GM23338 (cell line): ENCODE results near the gene SLC35B1. TPM values are rescaled to one million over a fixed set of nuclear protein-coding genes. Genes with fewer than 3 reads are reported as not detected.

Experiments
- ATAC-seq: fragments of 200-7000 bp; cut with Tn5 transposase; 3 replicates; pipeline ENCODE4 v1.9.1; 2020
- DNase-seq: peaks from one replicate; pipeline ENCODE4 v3.0.0-alpha.2; 2015; ENCODE audit warnings: low spot score
- H2AFZ ChIP-seq: fragments of 200-600 bp; sonication (generic); 2 replicates; pipeline ENCODE4 v1.8.0; 2016; ENCODE audit warnings: antibody characterized with exemption, mild to moderate bottlenecking, moderate library complexity
- H3F3A ChIP-seq: fragments of 200-600 bp; sonication (generic); replicated peaks from 2 replicates; pipeline ENCODE4 v1.8.0; 2017; ENCODE audit warnings: antibody characterized with exemption, mixed run types, low read depth
- H3K27ac ChIP-seq: fragments of 200-600 bp; sonication (generic); 2 replicates; pipeline ENCODE4 v1.6.1; 2016; ENCODE audit warnings: low read depth
- H3K27me3 ChIP-seq: fragments of 200-600 bp; sonication (generic); 2 replicates; pipeline ENCODE4 v1.8.0; 2016; ENCODE audit warnings: mild to moderate bottlenecking, mixed run types, moderate library complexity; ENCODE audit not compliant: insufficient read depth
- H3K36me3 ChIP-seq: fragments of 200-600 bp; sonication (generic); 2 replicates; pipeline ENCODE4 v1.8.0; 2016; ENCODE audit warnings: mild to moderate bottlenecking; ENCODE audit not compliant: insufficient read depth
- H3K4me1 ChIP-seq: fragments of 200-600 bp; sonication (generic); 2 replicates; pipeline ENCODE4 v1.8.0; 2016; ENCODE audit warnings: mild to moderate bottlenecking, moderate library complexity; ENCODE audit not compliant: insufficient read depth
- H3K4me2 ChIP-seq: fragments of 200-600 bp; sonication (generic); 2 replicates; pipeline ENCODE4 v1.7.1; 2017; ENCODE audit warnings: mixed run types
- H3K4me3 ChIP-seq: fragments of 200-600 bp; sonication (generic); 2 replicates; pipeline ENCODE4 v1.6.1; 2016; ENCODE audit warnings: mixed run types
- H3K79me2 ChIP-seq: fragments of 200-600 bp; sonication (generic); replicated peaks from 2 replicates; pipeline ENCODE4 v1.8.0; 2017; ENCODE audit warnings: mild to moderate bottlenecking; ENCODE audit not compliant: insufficient read depth
- H3K9me2 ChIP-seq: fragments of 200-600 bp; sonication (generic); 2 replicates; pipeline ENCODE4 v1.8.0; 2017; ENCODE audit not compliant: insufficient read depth
- H4K20me1 ChIP-seq: fragments of 200-600 bp; sonication (generic); replicated peaks from 2 replicates; pipeline ENCODE4 v1.8.0; 2017; ENCODE audit warnings: mild to moderate bottlenecking; ENCODE audit not compliant: insufficient read depth
- H3K27ac Mint-ChIP-seq: 2 replicates; pipeline ENCODE4 v1.8.0; 2020; ENCODE audit warnings: inconsistent platforms, mild to moderate bottlenecking, moderate library complexity, mixed read lengths
- H3K27me3 Mint-ChIP-seq: 3 replicates; pipeline ENCODE4 v1.8.0; 2022; ENCODE audit warnings: low read depth, mild to moderate bottlenecking, moderate library complexity, mixed read lengths, inconsistent platforms; ENCODE audit not compliant: insufficient read depth, poor library complexity
- H3K36me3 Mint-ChIP-seq: 3 replicates; pipeline ENCODE4 v1.8.0; 2021; ENCODE audit warnings: low read depth, mild to moderate bottlenecking, inconsistent platforms, moderate library complexity, mixed read lengths
- H3K4me1 Mint-ChIP-seq: 3 replicates; pipeline ENCODE4 v1.8.0; 2020; ENCODE audit warnings: mild to moderate bottlenecking, inconsistent platforms, mixed read lengths
- H3K4me3 Mint-ChIP-seq: 3 replicates; pipeline ENCODE4 v1.8.0; 2021; ENCODE audit warnings: moderate library complexity, mild to moderate bottlenecking, inconsistent platforms, mixed read lengths
- H3K9me3 Mint-ChIP-seq: 3 replicates; pipeline ENCODE4 v1.8.0; 2020; ENCODE audit warnings: moderate library complexity, mild to moderate bottlenecking, inconsistent platforms, mixed read lengths
- CREB1 ChIP-seq: fragments of 250-450 bp; sonication (Bioruptor Pico); IDR thresholded peaks from 2 replicates; pipeline ENCODE4 v1.5.0; 2020; ENCODE audit warnings: low read depth, mild to moderate bottlenecking, moderate library complexity
- EZH2 ChIP-seq: fragments of 200-600 bp; sonication (generic); IDR thresholded peaks from one replicate; pipeline ENCODE4 v1.8.0; 2017; ENCODE audit warnings: antibody characterized with exemption, mild to moderate bottlenecking, low read depth; ENCODE audit not compliant: unreplicated experiment
- EZH2phosphoT487 ChIP-seq: fragments of 200-600 bp; sonication (generic); IDR thresholded peaks from one replicate; pipeline ENCODE4 v1.8.1; 2018; ENCODE audit warnings: antibody characterized with exemption; ENCODE audit not compliant: unreplicated experiment
- NANOG ChIP-seq: IDR thresholded peaks from 2 replicates; pipeline ENCODE4 v1.6.1; 2016; ENCODE audit warnings: antibody characterized with exemption, borderline replicate concordance
- ZNF114 ChIP-seq: fragments of 250-450 bp; sonication (Bioruptor Pico); IDR thresholded peaks from 2 replicates; pipeline ENCODE4 v1.5.0; 2020; ENCODE audit warnings: mild to moderate bottlenecking, moderate library complexity
- polyA plus RNA-seq: library from polyadenylated mRNA; unstranded; fragments of >200 nt; fragmentation: Nextera tagmentation; extraction: Ambion mirVana; gene quantifications from 2 replicates; pipeline ENCODE4 v1.2.1, GENCODE V29; 2016
- total RNA-seq: library from RNA; depleted of rRNA; stranded (reverse); fragments of >200 nt; shearing (Covaris generic); gene quantifications from 2 replicates; pipeline ENCODE4 v1.2.3, GENCODE V29; 2014
- TF ChIP-seq, protein P1 (sequence below): fragments of 250-450 bp; sonication (Bioruptor Pico); IDR thresholded peaks from 2 replicates; pipeline ENCODE4 v1.5.0; 2020; ENCODE audit warnings: mild to moderate bottlenecking, moderate library complexity
- TF ChIP-seq, protein P2 (sequence below): IDR thresholded peaks from one replicate; pipeline ENCODE4 v1.6.1; 2018; ENCODE audit warnings: antibody characterized with exemption; ENCODE audit not compliant: unreplicated experiment
- TF ChIP-seq, protein P3 (sequence below), 2 experiments: fragments of 200-600 bp in 1 of 2; sonication (generic) in 1 of 2; conservative IDR thresholded peaks; 2 replicates each; pipeline versions ENCODE4 v1.5.1 to v1.6.1; 2016 to 2017; ENCODE audit warnings: antibody characterized with exemption in 2 of 2, low read depth in 2 of 2, mild to moderate bottlenecking in 2 of 2, moderate library complexity in 1 of 2

Gene SLC35B1
- total and polyA plus RNA-seq, 2 experiments from 2014 or later: 56.7 to 58.9 TPM

DNA sequence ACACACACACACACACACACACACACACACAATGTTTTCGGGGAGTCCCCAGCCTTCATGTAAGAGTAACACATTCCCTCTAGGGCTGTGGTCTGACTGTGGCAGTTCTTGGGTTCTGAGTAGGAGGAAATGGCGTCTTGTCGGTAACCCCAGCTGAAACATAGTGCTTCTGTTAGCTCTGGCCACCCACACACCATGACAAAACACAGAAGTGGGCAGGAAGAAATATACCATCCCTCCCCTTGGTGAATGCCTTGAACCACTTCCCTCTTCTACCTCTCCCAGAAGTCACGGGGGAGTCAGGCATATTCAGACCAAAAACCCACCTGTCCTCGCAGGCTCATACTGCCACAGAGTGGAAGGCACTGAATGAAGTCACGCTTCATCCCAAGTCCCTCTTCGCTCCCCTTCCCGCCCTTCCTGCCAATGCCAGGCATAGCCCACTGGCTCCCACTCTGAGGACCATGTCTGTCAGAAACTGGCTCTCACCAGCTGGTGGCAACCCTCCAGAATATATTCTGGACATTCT lies 11.5 kb downstream of the SLC35B1 start:
- H3K4me3 Mint-ChIP-seq: no peak overlapping the region
- Histone ChIP-seq H3K27me3 (no peaks in the 10 kb centered on the region), H3K4me2 (no peak overlapping the region), H3K79me2 (no peaks in the 10 kb centered on the region), H2AFZ (no peak overlapping the region), H3K9me2 (no peaks in the 10 kb centered on the region), H3K4me1 (no peaks in the 10 kb centered on the region), H3K4me3 (no peak overlapping the region), H3K36me3 (peaks cover 3% of the 10 kb centered on the region; the same call in 1 of the 2 replicates), H3F3A (no peaks in the 10 kb centered on the region), H3K27ac (no peak overlapping the region), H4K20me1 (no peaks in the 10 kb centered on the region)
- ATAC-seq: no peak
- H3K27ac Mint-ChIP-seq: no peak overlapping the region
- TF ChIP-seq, protein P1, sequence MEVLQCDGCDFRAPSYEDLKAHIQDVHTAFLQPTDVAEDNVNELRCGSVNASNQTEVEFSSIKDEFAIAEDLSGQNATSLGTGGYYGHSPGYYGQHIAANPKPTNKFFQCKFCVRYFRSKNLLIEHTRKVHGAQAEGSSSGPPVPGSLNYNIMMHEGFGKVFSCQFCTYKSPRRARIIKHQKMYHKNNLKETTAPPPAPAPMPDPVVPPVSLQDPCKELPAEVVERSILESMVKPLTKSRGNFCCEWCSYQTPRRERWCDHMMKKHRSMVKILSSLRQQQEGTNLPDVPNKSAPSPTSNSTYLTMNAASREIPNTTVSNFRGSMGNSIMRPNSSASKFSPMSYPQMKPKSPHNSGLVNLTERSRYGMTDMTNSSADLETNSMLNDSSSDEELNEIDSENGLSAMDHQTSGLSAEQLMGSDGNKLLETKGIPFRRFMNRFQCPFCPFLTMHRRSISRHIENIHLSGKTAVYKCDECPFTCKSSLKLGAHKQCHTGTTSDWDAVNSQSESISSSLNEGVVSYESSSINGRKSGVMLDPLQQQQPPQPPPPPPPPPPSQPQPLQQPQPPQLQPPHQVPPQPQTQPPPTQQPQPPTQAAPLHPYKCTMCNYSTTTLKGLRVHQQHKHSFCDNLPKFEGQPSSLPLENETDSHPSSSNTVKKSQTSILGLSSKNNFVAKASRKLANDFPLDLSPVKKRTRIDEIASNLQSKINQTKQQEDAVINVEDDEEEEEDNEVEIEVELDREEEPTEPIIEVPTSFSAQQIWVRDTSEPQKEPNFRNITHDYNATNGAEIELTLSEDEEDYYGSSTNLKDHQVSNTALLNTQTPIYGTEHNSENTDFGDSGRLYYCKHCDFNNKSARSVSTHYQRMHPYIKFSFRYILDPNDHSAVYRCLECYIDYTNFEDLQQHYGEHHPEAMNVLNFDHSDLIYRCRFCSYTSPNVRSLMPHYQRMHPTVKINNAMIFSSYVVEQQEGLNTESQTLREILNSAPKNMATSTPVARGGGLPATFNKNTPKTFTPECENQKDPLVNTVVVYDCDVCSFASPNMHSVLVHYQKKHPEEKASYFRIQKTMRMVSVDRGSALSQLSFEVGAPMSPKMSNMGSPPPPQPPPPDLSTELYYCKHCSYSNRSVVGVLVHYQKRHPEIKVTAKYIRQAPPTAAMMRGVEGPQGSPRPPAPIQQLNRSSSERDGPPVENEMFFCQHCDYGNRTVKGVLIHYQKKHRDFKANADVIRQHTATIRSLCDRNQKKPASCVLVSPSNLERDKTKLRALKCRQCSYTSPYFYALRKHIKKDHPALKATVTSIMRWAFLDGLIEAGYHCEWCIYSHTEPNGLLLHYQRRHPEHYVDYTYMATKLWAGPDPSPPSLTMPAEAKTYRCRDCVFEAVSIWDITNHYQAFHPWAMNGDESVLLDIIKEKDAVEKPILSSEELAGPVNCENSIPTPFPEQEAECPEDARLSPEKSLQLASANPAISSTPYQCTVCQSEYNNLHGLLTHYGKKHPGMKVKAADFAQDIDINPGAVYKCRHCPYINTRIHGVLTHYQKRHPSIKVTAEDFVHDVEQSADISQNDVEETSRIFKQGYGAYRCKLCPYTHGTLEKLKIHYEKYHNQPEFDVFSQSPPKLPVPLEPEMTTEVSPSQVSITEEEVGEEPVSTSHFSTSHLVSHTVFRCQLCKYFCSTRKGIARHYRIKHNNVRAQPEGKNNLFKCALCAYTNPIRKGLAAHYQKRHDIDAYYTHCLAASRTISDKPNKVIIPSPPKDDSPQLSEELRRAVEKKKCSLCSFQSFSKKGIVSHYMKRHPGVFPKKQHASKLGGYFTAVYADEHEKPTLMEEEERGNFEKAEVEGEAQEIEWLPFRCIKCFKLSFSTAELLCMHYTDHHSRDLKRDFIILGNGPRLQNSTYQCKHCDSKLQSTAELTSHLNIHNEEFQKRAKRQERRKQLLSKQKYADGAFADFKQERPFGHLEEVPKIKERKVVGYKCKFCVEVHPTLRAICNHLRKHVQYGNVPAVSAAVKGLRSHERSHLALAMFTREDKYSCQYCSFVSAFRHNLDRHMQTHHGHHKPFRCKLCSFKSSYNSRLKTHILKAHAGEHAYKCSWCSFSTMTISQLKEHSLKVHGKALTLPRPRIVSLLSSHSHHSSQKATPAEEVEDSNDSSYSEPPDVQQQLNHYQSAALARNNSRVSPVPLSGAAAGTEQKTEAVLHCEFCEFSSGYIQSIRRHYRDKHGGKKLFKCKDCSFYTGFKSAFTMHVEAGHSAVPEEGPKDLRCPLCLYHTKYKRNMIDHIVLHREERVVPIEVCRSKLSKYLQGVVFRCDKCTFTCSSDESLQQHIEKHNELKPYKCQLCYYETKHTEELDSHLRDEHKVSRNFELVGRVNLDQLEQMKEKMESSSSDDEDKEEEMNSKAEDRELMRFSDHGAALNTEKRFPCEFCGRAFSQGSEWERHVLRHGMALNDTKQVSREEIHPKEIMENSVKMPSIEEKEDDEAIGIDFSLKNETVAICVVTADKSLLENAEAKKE: no peak
- TF ChIP-seq, protein P2, sequence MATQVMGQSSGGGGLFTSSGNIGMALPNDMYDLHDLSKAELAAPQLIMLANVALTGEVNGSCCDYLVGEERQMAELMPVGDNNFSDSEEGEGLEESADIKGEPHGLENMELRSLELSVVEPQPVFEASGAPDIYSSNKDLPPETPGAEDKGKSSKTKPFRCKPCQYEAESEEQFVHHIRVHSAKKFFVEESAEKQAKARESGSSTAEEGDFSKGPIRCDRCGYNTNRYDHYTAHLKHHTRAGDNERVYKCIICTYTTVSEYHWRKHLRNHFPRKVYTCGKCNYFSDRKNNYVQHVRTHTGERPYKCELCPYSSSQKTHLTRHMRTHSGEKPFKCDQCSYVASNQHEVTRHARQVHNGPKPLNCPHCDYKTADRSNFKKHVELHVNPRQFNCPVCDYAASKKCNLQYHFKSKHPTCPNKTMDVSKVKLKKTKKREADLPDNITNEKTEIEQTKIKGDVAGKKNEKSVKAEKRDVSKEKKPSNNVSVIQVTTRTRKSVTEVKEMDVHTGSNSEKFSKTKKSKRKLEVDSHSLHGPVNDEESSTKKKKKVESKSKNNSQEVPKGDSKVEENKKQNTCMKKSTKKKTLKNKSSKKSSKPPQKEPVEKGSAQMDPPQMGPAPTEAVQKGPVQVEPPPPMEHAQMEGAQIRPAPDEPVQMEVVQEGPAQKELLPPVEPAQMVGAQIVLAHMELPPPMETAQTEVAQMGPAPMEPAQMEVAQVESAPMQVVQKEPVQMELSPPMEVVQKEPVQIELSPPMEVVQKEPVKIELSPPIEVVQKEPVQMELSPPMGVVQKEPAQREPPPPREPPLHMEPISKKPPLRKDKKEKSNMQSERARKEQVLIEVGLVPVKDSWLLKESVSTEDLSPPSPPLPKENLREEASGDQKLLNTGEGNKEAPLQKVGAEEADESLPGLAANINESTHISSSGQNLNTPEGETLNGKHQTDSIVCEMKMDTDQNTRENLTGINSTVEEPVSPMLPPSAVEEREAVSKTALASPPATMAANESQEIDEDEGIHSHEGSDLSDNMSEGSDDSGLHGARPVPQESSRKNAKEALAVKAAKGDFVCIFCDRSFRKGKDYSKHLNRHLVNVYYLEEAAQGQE: no peak
- TF ChIP-seq EZH2phosphoT487: no peak
- no peak for TF ChIP-seq ZNF114 (CRISPR knock-in tag)
- no peak for TF ChIP-seq CREB1 (CRISPR knock-in tag)
- no peak for TF ChIP-seq NANOG
- TF ChIP-seq EZH2: no peak
- TF ChIP-seq, protein P3, sequence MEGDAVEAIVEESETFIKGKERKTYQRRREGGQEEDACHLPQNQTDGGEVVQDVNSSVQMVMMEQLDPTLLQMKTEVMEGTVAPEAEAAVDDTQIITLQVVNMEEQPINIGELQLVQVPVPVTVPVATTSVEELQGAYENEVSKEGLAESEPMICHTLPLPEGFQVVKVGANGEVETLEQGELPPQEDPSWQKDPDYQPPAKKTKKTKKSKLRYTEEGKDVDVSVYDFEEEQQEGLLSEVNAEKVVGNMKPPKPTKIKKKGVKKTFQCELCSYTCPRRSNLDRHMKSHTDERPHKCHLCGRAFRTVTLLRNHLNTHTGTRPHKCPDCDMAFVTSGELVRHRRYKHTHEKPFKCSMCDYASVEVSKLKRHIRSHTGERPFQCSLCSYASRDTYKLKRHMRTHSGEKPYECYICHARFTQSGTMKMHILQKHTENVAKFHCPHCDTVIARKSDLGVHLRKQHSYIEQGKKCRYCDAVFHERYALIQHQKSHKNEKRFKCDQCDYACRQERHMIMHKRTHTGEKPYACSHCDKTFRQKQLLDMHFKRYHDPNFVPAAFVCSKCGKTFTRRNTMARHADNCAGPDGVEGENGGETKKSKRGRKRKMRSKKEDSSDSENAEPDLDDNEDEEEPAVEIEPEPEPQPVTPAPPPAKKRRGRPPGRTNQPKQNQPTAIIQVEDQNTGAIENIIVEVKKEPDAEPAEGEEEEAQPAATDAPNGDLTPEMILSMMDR (conservative IDR thresholded peaks at IDR 0.05; ENCODE audit: low read depth in 2 of 2): no peak
- H3K9me3 Mint-ChIP-seq: no peaks in the 10 kb centered on the region
- peaks cover 7% of the 10 kb centered on the region for H3K27me3 Mint-ChIP-seq
- H3K4me1 Mint-ChIP-seq: peaks cover 12% of the 10 kb centered on the region
- H3K36me3 Mint-ChIP-seq: peaks cover 14% of the 10 kb centered on the region
- no peak for DNase-seq
